Femur (tissue), 1 donor: ENCODE data around the gene EPHA3.
"Not testable (repeated sequence)": the region's sequence is repeated elsewhere in the genome, so short reads cannot be mapped to it uniquely, and the experiment has no call there.

Experiments
- DNase-seq: peaks from one replicate; pipeline ENCODE4 v3.0.0-alpha.2; 2017

The EPHA3 gene

DNA sequence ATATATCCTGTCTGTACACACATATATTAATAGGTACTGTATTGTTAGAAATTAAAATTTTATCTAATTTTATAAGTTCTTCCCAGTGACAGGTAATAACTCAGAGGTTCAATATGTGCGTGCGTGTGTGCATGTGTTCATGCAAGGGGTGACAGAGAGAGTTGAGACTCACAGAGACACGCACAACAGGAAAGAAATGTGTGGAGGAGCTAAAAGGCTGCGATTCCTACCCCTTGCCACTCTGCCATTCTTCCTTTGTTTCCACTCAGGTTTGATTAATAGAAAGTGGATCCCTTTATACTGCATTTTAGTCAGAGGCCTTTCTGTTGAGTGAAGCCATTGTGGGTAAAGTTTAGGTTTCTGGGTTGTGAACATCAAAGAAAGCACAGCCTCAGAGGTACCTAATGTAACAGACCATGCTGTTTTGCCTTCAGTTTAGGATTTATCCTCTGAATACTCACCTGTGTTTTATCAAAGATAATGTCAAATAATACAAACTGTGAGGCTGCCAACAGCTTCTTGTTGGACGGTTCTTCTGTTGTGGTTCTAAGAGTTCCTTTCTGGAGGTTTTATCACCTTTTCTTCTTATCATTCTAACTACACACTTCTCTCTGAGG lies 182.3 kb downstream of the EPHA3 start:
- no peak for DNase-seq

DNA sequence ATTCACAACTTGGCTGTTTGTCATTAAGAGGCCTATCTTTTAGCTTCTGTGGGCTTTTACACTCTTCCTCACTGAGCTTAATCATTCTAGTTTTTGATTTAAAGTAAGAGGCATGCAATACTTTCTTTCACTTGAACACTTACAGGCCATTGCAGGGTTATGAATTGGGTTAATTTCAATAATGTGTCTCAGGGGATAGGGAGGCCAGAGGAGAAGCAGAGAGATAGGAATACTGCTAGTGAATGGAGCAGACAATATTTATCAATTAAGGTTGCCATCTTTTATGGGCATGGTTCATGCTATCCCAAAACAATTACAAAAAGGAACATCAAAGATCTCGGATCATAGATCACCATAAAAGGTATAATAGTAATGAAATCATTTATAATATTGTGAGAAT lies 189.8 kb downstream of the EPHA3 start:
- no peak for DNase-seq

DNA sequence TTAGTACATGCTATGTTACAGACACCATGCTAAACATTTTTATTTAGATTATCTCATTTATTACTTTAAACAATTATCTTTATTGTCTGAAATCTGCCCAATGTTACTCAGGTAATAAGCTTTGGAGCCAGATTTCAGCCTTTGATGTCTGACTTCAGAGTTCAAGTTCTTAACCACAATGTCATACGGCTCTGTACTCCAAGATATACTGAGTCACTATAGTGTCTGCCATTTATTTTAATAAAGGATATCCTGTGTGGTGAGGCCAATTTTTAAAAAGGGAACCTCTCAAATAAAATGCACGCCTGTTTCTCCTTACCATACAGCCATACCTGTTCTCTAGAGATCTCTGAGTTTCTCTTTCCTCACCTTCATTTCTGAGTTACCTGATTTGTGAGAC lies 193.1 kb downstream of the EPHA3 start:
- no peak for DNase-seq

DNA sequence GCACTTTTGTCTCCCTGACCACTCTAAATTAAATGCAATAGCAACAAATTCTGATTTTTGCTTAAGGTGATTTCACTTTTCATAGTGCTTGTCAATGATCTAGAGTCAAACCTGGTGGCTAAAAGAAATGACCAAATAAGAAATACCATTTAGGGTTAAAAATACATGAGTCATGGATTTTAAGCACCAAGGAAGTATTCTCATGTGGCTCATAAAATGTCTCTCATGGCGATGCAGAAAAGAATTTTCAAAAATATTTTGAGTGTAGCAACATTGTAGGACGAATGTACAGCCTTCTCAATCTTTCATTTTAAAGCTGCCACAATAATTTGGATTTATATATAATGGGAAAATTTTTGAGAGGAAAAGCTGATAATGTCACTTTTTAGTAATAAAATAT lies 193.6 kb downstream of the EPHA3 start:
- no peak for DNase-seq

DNA sequence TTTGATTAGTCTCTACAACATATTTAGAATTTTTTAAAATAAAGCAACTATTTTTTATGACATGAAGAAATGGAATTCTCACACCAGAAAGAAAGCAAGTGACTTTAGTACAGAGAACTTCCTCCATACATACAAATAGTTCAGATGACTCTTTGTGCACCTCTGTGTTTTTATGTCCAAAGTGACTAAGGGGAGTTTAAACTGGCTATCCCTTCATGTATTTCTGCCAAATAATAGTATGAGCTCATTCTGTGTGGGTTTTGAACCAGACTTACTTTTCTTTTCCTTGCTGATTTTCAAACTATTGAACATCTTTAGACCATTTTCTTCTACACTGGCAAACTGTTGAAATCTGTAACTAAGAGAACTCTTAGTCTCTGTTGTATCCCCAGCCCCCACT lies 196.3 kb downstream of the EPHA3 start:
- no peak for DNase-seq

DNA sequence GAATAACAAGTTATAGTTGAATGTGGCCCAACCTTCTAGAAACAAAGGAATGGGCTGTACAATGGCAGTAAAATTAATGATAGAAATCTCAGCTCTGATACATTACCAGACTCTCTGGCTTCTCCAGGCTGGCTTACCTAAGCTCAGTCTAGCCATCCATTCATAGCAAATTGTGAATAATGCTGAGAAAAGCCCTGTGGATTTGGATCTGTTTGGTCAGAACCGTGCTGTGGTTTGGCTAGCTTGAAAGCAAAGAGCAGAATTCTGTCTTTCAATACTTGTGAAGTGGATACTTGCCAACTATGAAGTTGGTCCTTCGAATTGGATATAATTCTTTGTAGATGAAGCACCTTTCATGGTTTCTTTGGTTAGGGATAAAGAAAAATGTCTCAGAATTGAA lies 199.1 kb downstream of the EPHA3 start:
- DNase-seq: no peak

DNA sequence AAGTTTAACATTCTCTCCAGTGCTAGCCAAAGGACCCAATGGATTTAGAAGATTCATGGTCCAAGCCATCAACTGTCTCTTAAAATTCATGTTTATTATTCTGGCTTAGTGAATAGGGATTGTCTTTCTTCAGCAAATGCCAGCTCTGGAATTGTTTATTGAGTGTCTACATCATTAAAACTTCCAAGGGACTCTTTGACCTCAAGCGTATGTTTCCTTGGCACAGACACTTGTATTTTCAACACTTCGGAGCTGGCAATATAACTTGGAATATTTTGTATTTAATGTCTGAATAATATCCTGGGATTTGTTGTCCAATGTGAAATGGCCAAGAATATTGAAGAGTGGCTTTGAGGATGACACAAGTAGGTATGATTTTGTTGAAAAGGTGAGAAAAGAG lies 204.2 kb downstream of the EPHA3 start:
- no peak for DNase-seq

DNA sequence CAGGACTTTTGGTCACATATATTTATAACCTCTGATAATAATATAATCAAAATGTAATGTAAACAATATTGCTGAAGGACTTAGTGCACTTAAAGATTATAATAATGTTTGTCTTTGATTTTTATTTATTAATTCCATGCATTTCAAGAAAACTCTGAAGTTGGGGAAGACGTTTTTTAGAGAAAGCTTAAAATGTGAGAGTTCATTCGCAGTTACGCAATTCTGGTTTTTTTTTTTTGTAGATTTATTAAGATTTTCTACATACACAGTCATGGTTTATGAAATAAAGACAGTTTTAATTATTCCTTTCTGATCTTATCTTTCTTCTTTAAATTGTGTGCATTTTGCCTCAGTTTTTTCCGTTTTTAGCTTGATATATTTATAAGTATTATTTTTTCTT lies 204.7 kb downstream of the EPHA3 start:
- DNase-seq: no peak

DNA sequence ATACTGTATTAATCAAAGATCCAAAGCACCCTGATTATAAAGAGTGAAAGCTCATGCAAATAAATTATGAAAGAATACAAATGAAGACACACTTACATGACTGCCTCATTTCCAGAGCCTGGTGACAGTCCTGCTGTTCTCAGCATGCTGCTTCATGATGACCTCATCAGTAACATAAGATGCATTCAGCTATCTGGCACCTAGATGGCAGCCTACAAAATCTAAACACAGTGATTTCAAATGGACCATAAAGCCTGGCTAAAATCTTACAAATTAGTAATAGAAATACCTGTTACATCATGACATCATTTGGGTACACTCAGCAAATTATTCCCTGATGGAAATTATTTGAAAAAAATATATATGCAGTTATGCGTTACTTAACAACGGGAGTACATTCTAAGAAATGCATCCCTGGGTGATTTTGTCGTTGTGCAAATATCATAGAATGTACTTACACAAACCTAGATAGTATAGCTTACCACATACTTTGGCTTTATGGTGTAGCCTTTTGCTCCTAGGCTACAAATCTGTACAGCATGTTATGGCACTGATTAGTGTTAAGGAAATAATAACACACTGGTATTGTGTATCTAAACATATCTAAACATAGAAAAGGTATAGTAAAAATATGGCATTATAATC lies 207.2 kb downstream of the EPHA3 start:
- DNase-seq: no peak

DNA sequence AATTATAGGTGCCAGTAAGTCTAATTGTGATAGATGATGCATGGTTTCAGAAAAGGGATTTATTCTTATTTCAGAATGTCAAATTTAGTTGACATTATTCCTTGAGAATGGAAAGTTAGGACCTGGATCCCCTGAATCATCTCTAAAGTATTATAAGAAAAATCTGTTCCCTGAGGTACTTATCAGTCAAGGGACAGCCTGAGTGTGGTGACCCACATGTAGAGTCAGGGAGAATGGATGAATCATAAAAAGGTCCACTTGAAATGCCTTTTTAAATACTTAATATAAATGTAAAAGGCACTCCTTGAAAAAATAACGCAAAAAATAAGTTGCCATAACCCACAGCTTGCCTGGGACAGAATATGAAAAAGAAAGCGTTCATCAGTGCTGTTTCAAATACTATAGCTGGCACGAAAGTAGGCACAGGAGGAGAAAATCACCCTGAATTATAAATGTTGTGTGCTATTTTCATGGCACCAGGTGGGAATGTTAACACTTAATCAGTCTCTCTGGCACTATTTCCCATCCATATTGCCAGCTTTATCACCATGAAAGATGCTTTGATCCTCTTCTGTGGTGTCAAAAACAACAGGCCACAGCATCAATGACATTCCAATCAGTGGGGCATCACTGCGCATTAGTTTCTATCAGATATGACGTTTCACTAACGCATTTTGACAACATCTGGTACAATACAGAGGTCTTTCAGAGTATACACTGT lies 208.5 kb downstream of the EPHA3 start:
- no peak for DNase-seq

DNA sequence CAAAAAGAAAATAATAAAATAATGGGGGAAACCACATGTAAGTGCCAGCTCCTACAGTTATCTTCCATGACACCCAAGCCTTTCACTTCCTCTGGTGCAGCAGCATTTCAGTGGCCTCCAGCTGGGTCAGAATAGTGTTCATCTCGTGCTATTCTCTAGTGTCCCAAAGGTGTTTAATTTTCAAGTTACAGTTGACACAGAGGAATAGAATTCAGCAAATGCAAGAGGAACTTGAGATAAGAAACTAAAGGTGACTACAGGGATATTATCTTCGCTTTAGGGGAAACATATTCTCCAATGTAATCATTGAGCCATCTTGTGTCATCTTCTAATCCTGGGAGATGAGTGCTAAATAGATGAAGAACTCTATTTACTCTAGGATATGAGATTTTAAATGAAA lies 212.8 kb downstream of the EPHA3 start:
- DNase-seq: no peak

DNA sequence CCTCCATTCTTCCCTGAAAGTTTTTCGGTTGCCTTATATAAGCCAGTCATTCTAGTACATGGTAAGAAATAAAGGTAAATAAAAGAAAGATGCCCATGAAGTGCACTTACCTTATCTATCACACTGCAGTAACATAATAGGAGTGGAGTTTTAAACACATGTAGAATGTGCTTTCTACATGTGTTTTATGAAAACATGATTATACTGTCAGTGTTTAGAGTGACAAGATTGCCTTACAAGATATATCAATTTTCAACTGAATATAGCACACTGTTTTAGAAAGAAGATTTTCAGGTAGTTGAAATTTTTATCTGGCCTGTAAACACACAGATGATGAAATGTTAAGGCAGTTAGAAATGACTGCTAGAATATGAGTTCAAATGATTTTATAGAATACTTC lies 219.6 kb downstream of the EPHA3 start:
- DNase-seq: no peak

DNA sequence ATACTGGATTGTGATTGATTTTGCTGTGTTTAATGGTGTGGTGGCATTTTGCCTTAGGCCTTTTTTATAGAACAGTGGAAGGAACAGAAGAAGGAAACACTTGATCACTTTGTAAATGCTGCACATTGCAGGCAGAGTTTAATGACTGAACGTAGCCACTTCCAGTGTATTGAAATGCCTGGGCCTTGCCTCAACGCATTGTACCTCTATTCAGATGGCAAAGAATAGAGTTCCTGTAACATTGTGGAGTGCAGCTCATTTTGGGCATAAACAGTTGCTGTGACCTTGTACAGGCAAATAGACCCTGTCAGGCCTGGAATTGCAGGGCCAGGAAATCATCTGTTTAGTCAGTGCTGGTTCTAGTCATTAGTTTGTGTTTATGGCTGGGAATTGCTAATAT lies 225.0 kb downstream of the EPHA3 start:
- DNase-seq: no peak

DNA sequence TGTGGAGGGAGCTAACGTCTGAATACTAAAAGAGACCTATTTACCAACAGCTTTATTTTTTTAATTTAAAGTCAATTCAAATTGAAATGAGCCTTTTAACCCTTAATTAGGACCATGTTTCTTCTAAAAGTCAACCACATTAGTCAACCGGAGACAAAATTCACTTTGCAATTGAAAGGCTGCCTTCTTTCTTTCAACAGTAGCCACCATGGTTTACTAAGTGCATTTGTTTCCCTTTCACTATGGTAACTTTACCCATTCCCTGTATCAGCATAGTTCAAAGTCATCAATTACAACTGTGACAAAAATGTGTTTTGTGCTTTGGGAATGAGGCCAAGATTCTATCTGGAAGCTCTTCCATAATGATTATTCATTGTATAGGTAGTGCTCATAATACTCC lies 225.4 kb downstream of the EPHA3 start:
- DNase-seq: no peak

DNA sequence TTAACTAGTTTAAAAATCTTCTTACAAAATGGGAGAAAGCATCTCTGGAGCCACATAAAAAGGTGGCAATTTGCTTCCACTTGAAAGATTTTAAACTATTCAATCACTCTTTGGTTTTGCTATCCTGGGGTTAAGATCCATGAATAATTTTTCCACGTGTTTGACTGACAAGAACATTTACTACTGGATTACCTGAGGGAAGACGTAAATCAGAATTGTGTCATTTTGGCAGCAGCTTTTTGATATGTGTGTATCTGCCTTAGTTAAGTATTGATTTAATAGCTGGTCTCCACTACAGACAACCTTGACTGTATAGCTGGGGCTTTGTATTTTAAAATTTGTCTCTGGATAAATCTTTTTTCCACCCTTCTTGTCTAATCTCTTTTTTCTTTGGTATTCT lies 228.3 kb downstream of the EPHA3 start:
- no peak for DNase-seq

DNA sequence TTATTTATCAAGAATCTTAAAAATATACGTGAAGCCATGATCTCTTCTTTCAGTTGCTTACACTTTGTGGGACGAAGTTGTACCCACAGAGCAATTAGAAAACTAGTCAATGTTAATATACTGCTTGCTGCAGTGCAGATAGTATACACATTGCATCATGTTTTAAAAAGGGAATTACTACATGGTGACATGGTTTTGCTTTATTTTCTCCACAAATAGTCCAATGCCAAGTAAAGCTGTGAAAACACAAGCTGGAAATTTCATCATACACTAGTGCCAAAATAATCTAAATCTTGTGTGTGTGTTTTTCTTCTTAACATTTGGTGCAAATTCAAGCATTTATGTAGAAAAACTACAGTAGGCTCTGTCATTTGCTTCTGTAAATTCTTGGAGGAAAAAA lies 233.0 kb downstream of the EPHA3 start:
- DNase-seq: no peak

DNA sequence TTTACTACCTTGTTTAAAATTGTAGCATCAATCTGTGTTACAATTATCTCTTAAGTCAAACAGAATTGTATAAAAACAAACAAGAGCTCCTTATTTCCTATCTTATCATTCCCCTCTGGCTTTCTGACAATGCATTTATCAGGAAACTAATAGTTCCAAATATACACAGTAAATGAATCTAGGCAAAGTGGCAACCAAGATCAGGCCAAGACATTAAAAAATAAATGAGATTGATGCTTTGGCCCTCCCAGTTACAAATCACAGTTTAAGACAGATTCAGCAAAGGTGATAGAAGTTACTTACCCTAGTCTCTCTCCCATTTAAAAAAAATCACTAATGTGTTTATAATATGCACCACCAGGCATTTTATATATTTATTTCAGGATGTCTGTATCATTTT lies 236.7 kb downstream of the EPHA3 start:
- no peak for DNase-seq

DNA sequence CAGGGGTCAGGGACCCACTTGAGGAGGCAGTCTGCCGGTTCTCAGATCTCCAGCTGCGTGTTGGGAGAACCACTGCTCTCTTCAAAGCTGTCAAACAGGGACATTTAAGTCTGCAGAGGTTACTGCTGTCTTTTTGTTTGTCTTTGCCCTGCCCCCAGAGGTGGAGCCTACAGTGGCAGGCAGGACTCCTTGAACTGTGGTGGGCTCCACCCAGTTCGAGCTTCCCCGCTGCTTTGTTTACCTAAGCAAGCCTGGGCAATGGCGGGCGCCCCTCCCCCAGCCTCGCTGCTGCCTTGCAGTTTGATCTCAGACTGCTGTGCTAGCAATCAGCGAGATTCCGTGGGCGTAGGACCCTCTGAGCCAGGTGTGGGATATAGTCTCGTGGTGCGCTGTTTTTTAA lies 243.5 kb downstream of the EPHA3 start:
- not testable (repeated sequence) for DNase-seq

DNA sequence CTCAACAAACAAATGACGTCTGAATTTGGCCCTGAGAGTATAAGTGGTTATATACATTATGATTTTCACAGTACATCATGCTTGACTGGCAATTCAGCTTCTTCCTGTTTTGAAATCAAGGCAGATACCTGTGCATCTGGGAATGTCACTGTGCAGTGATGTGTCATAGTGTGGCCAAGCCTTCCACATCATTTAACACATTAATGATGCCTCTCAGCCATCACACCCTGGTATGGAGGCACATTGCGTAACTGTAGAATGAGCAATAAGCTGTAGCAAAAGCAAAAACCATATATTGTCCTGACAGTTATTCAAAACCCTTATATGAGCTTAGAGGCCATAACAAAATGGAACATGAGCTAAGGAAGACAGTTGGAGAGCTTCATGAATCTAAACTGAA lies 246.0 kb downstream of the EPHA3 start:
- DNase-seq: no peak

DNA sequence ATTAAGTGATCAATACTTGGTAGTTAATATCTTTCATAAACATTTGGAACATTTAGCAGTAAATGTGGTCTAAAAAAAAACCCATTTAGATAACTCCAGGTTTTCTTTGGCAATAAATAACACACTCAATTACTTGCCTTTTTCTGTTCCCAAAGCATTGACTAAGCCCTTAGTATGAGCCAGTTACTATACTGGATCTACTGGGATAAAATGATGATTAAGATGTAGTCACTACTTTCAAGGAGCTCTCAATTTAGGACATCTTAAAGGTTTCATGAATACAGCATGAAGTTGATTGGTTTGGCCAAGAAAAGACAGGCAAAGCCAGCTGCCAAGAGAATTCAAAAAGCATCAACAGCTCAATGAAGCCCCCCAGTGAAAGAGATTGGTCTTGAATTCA lies 250.9 kb downstream of the EPHA3 start:
- no peak for DNase-seq

DNA sequence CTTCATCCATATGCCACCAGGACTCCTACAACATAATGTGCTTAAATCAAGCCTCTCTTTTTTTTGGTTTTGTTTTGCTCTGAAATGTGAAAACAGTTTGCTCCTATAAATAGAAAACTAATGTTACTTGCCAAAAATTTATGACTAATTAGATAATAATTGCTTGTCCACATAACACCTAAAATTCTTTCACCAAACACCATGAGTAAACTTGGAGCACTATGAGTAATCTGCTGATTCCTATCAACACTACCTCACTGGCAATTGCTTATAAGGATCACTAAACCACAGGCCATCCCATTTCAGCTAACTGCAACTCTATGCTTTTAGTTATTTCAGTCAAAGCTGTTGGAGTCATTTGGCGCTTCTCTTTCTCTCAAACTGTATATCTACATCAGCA lies 252.7 kb downstream of the EPHA3 start:
- DNase-seq: no peak

DNA sequence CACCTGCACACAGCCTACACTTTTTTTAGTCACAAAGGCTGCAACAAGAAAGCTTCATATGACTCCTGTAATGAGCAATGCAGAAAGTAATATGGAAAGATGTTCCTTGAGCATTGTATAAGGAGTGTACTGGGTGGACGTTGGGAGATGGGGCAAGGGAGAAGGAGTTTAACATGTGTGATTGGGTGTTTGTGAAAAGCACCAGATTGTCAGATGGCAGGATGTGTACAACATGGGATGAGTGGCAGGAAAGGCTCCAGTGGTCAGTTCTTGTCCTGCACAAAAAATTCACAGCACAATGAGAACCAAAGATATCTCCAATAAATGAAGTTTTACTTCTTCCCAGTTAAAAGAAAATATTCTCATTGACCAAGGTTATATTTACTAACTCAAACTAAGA lies 255.1 kb downstream of the EPHA3 start:
- DNase-seq: no peak

DNA sequence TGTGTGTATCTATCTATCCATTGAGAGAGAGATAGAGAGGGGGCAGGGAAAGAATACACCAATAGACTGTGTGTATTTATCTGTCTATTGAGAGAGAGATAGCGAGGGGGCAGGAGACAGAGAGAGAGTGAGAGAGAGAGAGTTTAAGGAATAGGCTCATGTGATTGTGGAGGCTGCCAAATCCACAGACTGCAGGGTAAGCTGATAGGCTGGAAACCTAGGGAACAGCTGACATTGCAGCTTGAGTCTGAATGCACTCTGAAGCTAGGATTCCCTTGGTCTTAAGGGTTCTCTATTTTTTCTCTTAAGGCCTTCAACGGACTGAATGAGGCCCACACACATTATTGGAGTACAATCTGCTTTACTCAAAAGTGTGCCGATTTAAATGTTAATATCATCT lies 255.8 kb downstream of the EPHA3 start:
- no peak for DNase-seq

DNA sequence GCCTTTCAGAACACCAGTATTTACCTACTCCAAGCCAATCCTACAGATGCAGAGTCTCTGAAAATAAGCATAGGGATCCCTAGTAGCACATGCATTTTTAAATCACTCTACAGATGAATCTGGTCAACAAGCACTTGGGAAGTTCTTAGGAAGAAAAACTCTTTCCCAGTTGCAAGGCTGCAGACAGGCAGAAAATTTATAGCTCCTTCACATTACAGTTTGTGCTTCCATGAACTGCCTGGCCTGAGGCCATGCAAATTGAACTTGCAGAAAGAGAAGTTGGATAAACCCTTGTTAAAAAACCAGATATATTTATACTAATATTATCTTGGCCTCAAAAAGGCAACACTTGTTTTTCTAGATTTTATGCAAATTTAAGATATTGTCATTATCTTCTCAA lies 256.9 kb downstream of the EPHA3 start:
- DNase-seq: peak; percentile 48

DNA sequence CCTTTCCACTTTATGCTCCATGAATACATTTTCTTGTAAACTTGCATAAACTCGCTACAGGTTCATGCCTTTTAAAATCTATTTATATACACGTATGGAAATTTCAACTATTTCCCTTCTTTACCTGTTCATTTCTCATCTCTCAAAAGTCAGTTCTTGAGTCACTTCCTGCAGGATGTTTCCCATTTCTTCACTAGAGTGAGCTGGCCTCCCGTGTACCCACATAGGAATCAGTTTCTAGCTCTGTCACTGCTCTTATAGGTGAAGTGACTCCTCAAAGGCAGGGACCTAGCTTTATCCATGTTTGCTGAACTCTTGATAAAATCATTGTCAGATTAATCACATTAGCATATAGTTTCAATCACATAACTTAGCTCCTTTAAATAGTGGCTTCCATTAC lies 259.7 kb downstream of the EPHA3 start:
- DNase-seq: no peak
